CD4-positive, alpha-beta T cell (primary cell): ENCODE data around the gene GTF2A2. TPM values are rescaled to one million over a fixed set of nuclear protein-coding genes. Genes with fewer than 3 reads are reported as not detected.
A peak's percentile ranks its signal among the peaks of the same experiment; 100 is the strongest.

Source experiments
- ATAC-seq: fragments of 200-7000 bp; cut with Tn5 transposase; one replicate; pipeline ENCODE4 v1.10.0; 2022; ENCODE audit warnings: mild to moderate bottlenecking; ENCODE audit not compliant: poor library complexity
- CTCF ChIA-PET: fragments of 350-600 bp; sonication (Branson Sonifier 250); formaldehyde crosslinking; loops from one replicate; lab custom pipeline; 2021; ENCODE audit warnings: antibody characterized with exemption, inconsistent platforms; lab: Charles Lee
- POLR2A ChIA-PET: fragments of 350-600 bp; sonication (Branson Sonifier 250); formaldehyde crosslinking; loops from one replicate; lab custom pipeline; 2021; ENCODE audit warnings: antibody characterized with exemption, inconsistent platforms; lab: Charles Lee
- DNase-seq, 14 experiments: peaks; one replicate each; pipeline ENCODE4 v3.0.0-alpha.2; 2013 to 2020; ENCODE audit warnings: mixed read lengths in 2 of 14
- H3K27ac ChIP-seq, 2 donors: one replicate each; pipeline versions ENCODE4 v1.5.1 to v1.7.0; 2013; ENCODE audit warnings: low read length in 2 of 2, low read depth in 1 of 2, mild to moderate bottlenecking in 1 of 2
- H3K27me3 ChIP-seq, 2 experiments: 1 replicate in 1 of 2; 2 replicates in 1 of 2; pipeline versions ENCODE4 v1.6.1 to v1.7.0; 2013; ENCODE audit warnings: low read length in 2 of 2, control low read depth in 1 of 2, mild to moderate bottlenecking in 1 of 2, moderate library complexity in 1 of 2; ENCODE audit not compliant: insufficient read depth in 2 of 2, control insufficient read depth in 1 of 2
- H3K36me3 ChIP-seq: one replicate; pipeline ENCODE4 v1.6.1; 2013; ENCODE audit warnings: low read length, control low read depth; ENCODE audit not compliant: insufficient read depth
- H3K4me1 ChIP-seq: one replicate; pipeline ENCODE4 v1.6.1; 2013; ENCODE audit warnings: low read length, control low read depth; ENCODE audit not compliant: insufficient read depth
- H3K4me3 ChIP-seq: one replicate; pipeline ENCODE4 v1.5.1; 2013; ENCODE audit warnings: mild to moderate bottlenecking, low read length, moderate library complexity
- H3K9me3 ChIP-seq, 2 experiments: 1 replicate in 1 of 2; 2 replicates in 1 of 2; pipeline versions ENCODE4 v1.6.1 to v1.7.0; 2013; ENCODE audit warnings: low read length in 2 of 2, mild to moderate bottlenecking in 2 of 2, control low read depth in 1 of 2, moderate library complexity in 1 of 2; ENCODE audit not compliant: control insufficient read depth in 1 of 2, insufficient read depth in 1 of 2
- H3K27ac Mint-ChIP-seq: one replicate; pipeline ENCODE4 v1.8.0; 2020; ENCODE audit warnings: mixed read lengths
- H3K27me3 Mint-ChIP-seq: one replicate; pipeline ENCODE4 v1.8.0; 2021; ENCODE audit warnings: mixed read lengths
- H3K36me3 Mint-ChIP-seq: one replicate; pipeline ENCODE4 v1.8.0; 2021; ENCODE audit warnings: low read depth, mixed read lengths
- H3K4me1 Mint-ChIP-seq: one replicate; pipeline ENCODE4 v1.8.0; 2021; ENCODE audit warnings: low read depth, mixed read lengths
- H3K4me3 Mint-ChIP-seq: one replicate; pipeline ENCODE4 v1.8.0; 2020; ENCODE audit warnings: mild to moderate bottlenecking, mixed read lengths
- H3K9me3 Mint-ChIP-seq: one replicate; pipeline ENCODE4 v1.8.0; 2020; ENCODE audit warnings: mixed read lengths
- CTCF ChIP-seq: fragments of 200-600 bp; IDR thresholded peaks from one replicate; pipeline ENCODE4 v1.8.0; 2022; ENCODE audit warnings: antibody characterized with exemption, mild to moderate bottlenecking
- intact Hi-C, 2 experiments: fragments of 100-400 bp; cut with DNase I in 1 of 2; cut with micrococcal nuclease in 1 of 2; formaldehyde crosslinking; loops; one replicate each; pipeline versions ENCODE4 v1.15.1 to v1.9.0; 2023 to 2025; cut with DNase I, micrococcal nuclease
- total RNA-seq, 174 experiments: library from RNA in 2 of 174; stranded (reverse) in 2 of 174; gene quantifications; one replicate each; pipeline ENCODE4 v1.2.3 and lab custom pipeline; 2021 to 2026

Gene GTF2A2
- total RNA-seq, 2 experiments from 2014 or later, result 40.3 to 44.6 TPM

GRCh38 chr15:59636184-59636583, 21.1 kb downstream of the GTF2A2 start:
- ChIA-PET CTCF (no interaction called here), POLR2A (interaction anchor here (1.0 to 1.3 kb wide), 2 partner anchors 21 to 736 kb away, joined by 3 to 6 read pairs; partner anchors contain the start of gene GTF2A2)
- H3K27ac ChIP-seq, result no peak overlapping the region
- H3K9me3 ChIP-seq, result no peaks in the 10 kb centered on the region
- Mint-ChIP-seq H3K4me3 (no peak overlapping the region), H3K27me3 (no peaks in the 10 kb centered on the region), H3K4me1 (no peaks in the 10 kb centered on the region), H3K36me3 (peaks cover 42% of the 10 kb centered on the region), H3K9me3 (no peaks in the 10 kb centered on the region), H3K27ac (no peak overlapping the region)
- intact Hi-C loops, result no loop called here
- ATAC-seq, result no peak
- no peak for DNase-seq
- peaks cover 25% of the 10 kb centered on the region for H3K36me3 ChIP-seq
- no peaks in the 10 kb centered on the region for H3K4me1 ChIP-seq
- no peak overlapping the region for H3K4me3 ChIP-seq
- TF ChIP-seq CTCF, result no peak
- H3K27me3 ChIP-seq, result no peaks in the 10 kb centered on the region

GRCh38 chr15:59632714-59633113, 24.6 kb downstream of the GTF2A2 start:
- no peak for TF ChIP-seq CTCF
- POLR2A ChIA-PET, result no interaction called here
- H3K27me3 Mint-ChIP-seq, result no peaks in the 10 kb centered on the region
- Histone ChIP-seq H3K27ac (no peak overlapping the region), H3K4me3 (no peak overlapping the region), H3K9me3 (no peaks in the 10 kb centered on the region), H3K27me3 (no peaks in the 10 kb centered on the region), H3K36me3 (peaks cover 3% of the 10 kb centered on the region), H3K4me1 (no peaks in the 10 kb centered on the region)
- no peak overlapping the region for H3K4me3 Mint-ChIP-seq
- ATAC-seq, result no peak
- H3K4me1 Mint-ChIP-seq, result no peaks in the 10 kb centered on the region
- no peak overlapping the region for H3K27ac Mint-ChIP-seq
- intact Hi-C loops, result no loop called here
- peaks cover 18% of the 10 kb centered on the region for H3K36me3 Mint-ChIP-seq
- CTCF ChIA-PET, result no interaction called here
- no peak for DNase-seq
- no peaks in the 10 kb centered on the region for H3K9me3 Mint-ChIP-seq

GRCh38 chr15:59622289-59622688, 35.0 kb downstream of the GTF2A2 start:
- peaks cover 9 to 10% of the 10 kb centered on the region in 2 experiments for H3K27me3 ChIP-seq
- no peak overlapping the region for H3K27ac ChIP-seq
- Mint-ChIP-seq H3K9me3 (no peaks in the 10 kb centered on the region), H3K4me3 (no peak overlapping the region), H3K36me3 (no peaks in the 10 kb centered on the region), H3K27me3 (peaks cover 17% of the 10 kb centered on the region), H3K27ac (no peak overlapping the region), H3K4me1 (no peaks in the 10 kb centered on the region)
- H3K4me1 ChIP-seq, result no peaks in the 10 kb centered on the region
- ChIA-PET CTCF (no interaction called here), POLR2A (no interaction called here)
- intact Hi-C loops, result no loop called here
- no peak overlapping the region for H3K4me3 ChIP-seq
- ATAC-seq, result no peak
- no peaks in the 10 kb centered on the region for H3K36me3 ChIP-seq
- no peak for TF ChIP-seq CTCF
- H3K9me3 ChIP-seq, result no peaks in the 10 kb centered on the region
- peak in 6 of 14 experiments; percentile 3 to 26 (median 13) for DNase-seq
